Caco-2 (cell line): ENCODE data around the gene CCDC178. TPM values are rescaled to one million over a fixed set of nuclear protein-coding genes. Genes with fewer than 3 reads are reported as not detected.

Source experiments
- BruUV-seq: library from RNA; stranded (reverse); fragments of 400-500 nt; replicated peaks from 2 replicates; lab custom pipeline; 2021; lab: Mats Ljungman, UMichigan
- CTCF ChIA-PET: fragments of 300-600 bp; sonication (Branson Sonifier 250); formaldehyde crosslinking; loops from one replicate; lab custom pipeline; 2022; ENCODE audit warnings: antibody characterized with exemption; lab: Charles Lee
- POLR2A ChIA-PET: fragments of 300-600 bp; sonication (Branson Sonifier 250); formaldehyde crosslinking; loops from one replicate; lab custom pipeline; 2022; ENCODE audit warnings: antibody characterized with exemption; lab: Charles Lee
- DNase-seq, 2 experiments: peaks; one replicate each; pipeline versions ENCODE4 v3.0.0 to v3.0.0-alpha.2; 2020 to 2022
- H3K27me3 ChIP-seq: replicated peaks from 2 replicates; pipeline ENCODE4 v1.6.0; 2011; ENCODE audit warnings: low read length; ENCODE audit not compliant: control insufficient read depth, insufficient read depth
- H3K36me3 ChIP-seq: 2 replicates; pipeline ENCODE4 v1.5.1; 2011; ENCODE audit warnings: low read length; ENCODE audit not compliant: control insufficient read depth, insufficient read depth
- H3K4me1 ChIP-seq: fragments of 250-450 bp; sonication (Bioruptor Pico); 2 replicates; pipeline ENCODE4 v1.5.1; 2020; ENCODE audit warnings: mild to moderate bottlenecking
- H3K4me3 ChIP-seq: 2 replicates; pipeline ENCODE4 v1.5.1; 2011; ENCODE audit warnings: low read depth, mild to moderate bottlenecking, control low read depth, low read length
- H3K9me3 ChIP-seq: fragments of 250-450 bp; sonication (Bioruptor Pico); 2 replicates; pipeline ENCODE4 v1.5.1; 2020; ENCODE audit warnings: mild to moderate bottlenecking, moderate library complexity
- H3K27ac Mint-ChIP-seq: one replicate; pipeline ENCODE4 v1.8.0; 2022; ENCODE audit warnings: mixed read lengths; ENCODE audit not compliant: unreplicated experiment
- H3K27me3 Mint-ChIP-seq: one replicate; pipeline ENCODE4 v1.8.0; 2022; ENCODE audit warnings: mixed read lengths; ENCODE audit not compliant: insufficient read depth, unreplicated experiment
- H3K36me3 Mint-ChIP-seq: one replicate; pipeline ENCODE4 v1.8.0; 2022; ENCODE audit warnings: mild to moderate bottlenecking, mixed read lengths; ENCODE audit not compliant: insufficient read depth, unreplicated experiment
- H3K4me1 Mint-ChIP-seq: one replicate; pipeline ENCODE4 v1.8.0; 2022; ENCODE audit warnings: low read depth, mixed read lengths; ENCODE audit not compliant: unreplicated experiment
- H3K4me3 Mint-ChIP-seq: one replicate; pipeline ENCODE4 v1.8.0; 2022; ENCODE audit warnings: mild to moderate bottlenecking, moderate library complexity, mixed read lengths; ENCODE audit not compliant: unreplicated experiment
- H3K9me3 Mint-ChIP-seq: one replicate; pipeline ENCODE4 v1.8.0; 2022; ENCODE audit warnings: mixed read lengths; ENCODE audit not compliant: unreplicated experiment
- CTCF ChIP-seq, 2 experiments: fragments of 200-600 bp in 1 of 2; IDR thresholded peaks; 1 replicate in 1 of 2; 2 replicates in 1 of 2; pipeline versions ENCODE4 v1.5.1 to v1.8.0; 2011 to 2022; ENCODE audit warnings: antibody characterized with exemption in 1 of 2, control low read depth in 1 of 2, inconsistent platforms in 1 of 2, low read depth in 1 of 2, low read length in 1 of 2, mild to moderate bottlenecking in 1 of 2, moderate library complexity in 1 of 2; ENCODE audit not compliant: insufficient read depth in 1 of 2, severe bottlenecking in 1 of 2, unreplicated experiment in 1 of 2
- intact Hi-C: fragments of 100-400 bp; cut with micrococcal nuclease; formaldehyde crosslinking; loops from one replicate; pipeline ENCODE4 v1.10.0; 2022; ENCODE audit not compliant: unreplicated experiment
- total RNA-seq: library from RNA; stranded (reverse); gene quantifications from 2 replicates; pipeline ENCODE4 v1.2.3, GENCODE V29; 2022

Gene CCDC178
- total RNA-seq, 1 experiment from 2014 or later = not detected

- Mint-ChIP-seq H3K9me3 (no peaks in the 10 kb centered on the region), H3K4me3 (no peak overlapping the region), H3K27ac (no peak overlapping the region), H3K36me3 (no peaks in the 10 kb centered on the region), H3K27me3 (no peaks in the 10 kb centered on the region), H3K4me1 (no peaks in the 10 kb centered on the region)
- intact Hi-C loops = no loop called here
- CTCF ChIA-PET = no interaction called here
- no peaks in the 10 kb centered on the region for H3K36me3 ChIP-seq
- H3K4me1 ChIP-seq = no peaks in the 10 kb centered on the region
- TF ChIP-seq CTCF (IDR thresholded peaks at IDR 0.05; ENCODE audit: insufficient read depth in 1 of 2, low read depth in 1 of 2, low read length in 1 of 2, severe bottlenecking in 1 of 2, unreplicated experiment in 1 of 2) = no peak
- no TSS peak for BruUV-seq
- H3K4me3 ChIP-seq = no peak overlapping the region
- H3K27me3 ChIP-seq = no peaks in the 10 kb centered on the region
- H3K9me3 ChIP-seq = no peaks in the 10 kb centered on the region
- DNase-seq = no peak
- POLR2A ChIA-PET = no interaction called here
Observed at GRCh38 chr18:33472509-33472908, 32.0 kb upstream of the CCDC178 start.

- no peak for DNase-seq
- no peaks in the 10 kb centered on the region for H3K4me1 Mint-ChIP-seq
- Histone ChIP-seq H3K4me3 (no peak overlapping the region), H3K4me1 (no peaks in the 10 kb centered on the region), H3K36me3 (no peaks in the 10 kb centered on the region), H3K9me3 (no peaks in the 10 kb centered on the region), H3K27me3 (no peaks in the 10 kb centered on the region)
- peaks cover 2% of the 10 kb centered on the region for H3K27me3 Mint-ChIP-seq
- H3K27ac Mint-ChIP-seq = no peak overlapping the region
- no TSS peak for BruUV-seq
- H3K4me3 Mint-ChIP-seq = no peak overlapping the region
- TF ChIP-seq CTCF (IDR thresholded peaks at IDR 0.05; ENCODE audit: insufficient read depth in 1 of 2, low read depth in 1 of 2, low read length in 1 of 2, severe bottlenecking in 1 of 2, unreplicated experiment in 1 of 2) = no peak
- intact Hi-C loops = no loop called here
- no peaks in the 10 kb centered on the region for H3K9me3 Mint-ChIP-seq
- no peaks in the 10 kb centered on the region for H3K36me3 Mint-ChIP-seq
- CTCF ChIA-PET = no interaction called here
- POLR2A ChIA-PET = no interaction called here
Observed at GRCh38 chr18:33470216-33470615, 29.7 kb upstream of the CCDC178 start.

- Mint-ChIP-seq H3K4me1 (no peaks in the 10 kb centered on the region), H3K36me3 (no peaks in the 10 kb centered on the region), H3K27ac (no peak overlapping the region), H3K9me3 (no peaks in the 10 kb centered on the region), H3K4me3 (no peak overlapping the region), H3K27me3 (peaks cover 3% of the 10 kb centered on the region)
- Histone ChIP-seq H3K4me3 (no peak overlapping the region), H3K36me3 (no peaks in the 10 kb centered on the region), H3K27me3 (no peaks in the 10 kb centered on the region), H3K4me1 (no peaks in the 10 kb centered on the region), H3K9me3 (no peaks in the 10 kb centered on the region)
- no peak for TF ChIP-seq CTCF (IDR thresholded peaks at IDR 0.05; ENCODE audit: insufficient read depth in 1 of 2, low read depth in 1 of 2, low read length in 1 of 2, severe bottlenecking in 1 of 2, unreplicated experiment in 1 of 2)
- DNase-seq = no peak
- intact Hi-C loops = no loop called here
- POLR2A ChIA-PET = no interaction called here
- BruUV-seq = no TSS peak
- CTCF ChIA-PET = no interaction called here
Observed at GRCh38 chr18:33469699-33470098, 29.2 kb upstream of the CCDC178 start.
